Esophagus muscularis mucosa (tissue), 4 donors: ENCODE measurements around the gene KSR1. TPM values are rescaled to one million over a fixed set of nuclear protein-coding genes. Genes with fewer than 3 reads are reported as not detected.
"Not testable (repeated sequence)": the region's sequence is repeated elsewhere in the genome, so short reads cannot be mapped to it uniquely, and the experiment has no call there.

Experiments
- DNase-seq: peaks from one replicate; pipeline ENCODE4 v3.0.0-alpha.2; 2017; ENCODE audit errors: extremely low spot score
- H3K27ac ChIP-seq, 4 donors: fragments of 200-600 bp; sonication (generic); replicated peaks in 1 of 4; 1 replicate in 3 of 4; 2 replicates in 1 of 4; pipeline ENCODE4 v1.5.1; 2016 to 2019; ENCODE audit warnings: mild to moderate bottlenecking in 1 of 4
- H3K27me3 ChIP-seq, 4 donors: fragments of 200-600 bp; sonication (generic); one replicate each; pipeline versions ENCODE4 v1.5.1 to v1.6.0; 2016 to 2019
- H3K36me3 ChIP-seq, 4 donors: fragments of 200-600 bp; sonication (generic); one replicate each; pipeline ENCODE4 v1.5.1; 2016 to 2019
- H3K4me1 ChIP-seq, 4 donors: fragments of 200-600 bp; sonication (generic); one replicate each; pipeline ENCODE4 v1.5.1; 2016 to 2019
- H3K4me3 ChIP-seq, 4 donors: fragments of 200-600 bp; sonication (generic); 1 replicate in 2 of 4; 2 replicates in 2 of 4; pipeline ENCODE4 v1.5.1; 2016 to 2019; ENCODE audit warnings: mild to moderate bottlenecking in 4 of 4, moderate library complexity in 1 of 4
- H3K9me3 ChIP-seq, 4 donors: fragments of 200-600 bp; sonication (generic); 1 replicate in 3 of 4; 2 replicates in 1 of 4; pipeline ENCODE4 v1.5.1; 2016 to 2019
- EP300 ChIP-seq: sonication (generic); formaldehyde crosslinking; IDR thresholded peaks from one replicate; pipeline ENCODE4 v1.6.1; 2017; ENCODE audit warnings: antibody characterized with exemption
- POLR2A ChIP-seq: fragments of 450-650 bp; IDR thresholded peaks from one replicate; pipeline ENCODE4 v1.6.1; 2017; ENCODE audit warnings: antibody characterized with exemption, moderate library complexity, mild to moderate bottlenecking, low read depth
- POLR2AphosphoS5 ChIP-seq, 2 donors: sonication (generic); formaldehyde crosslinking; IDR thresholded peaks; one replicate each; pipeline ENCODE4 v1.6.1; 2017; ENCODE audit warnings: antibody characterized with exemption in 2 of 2
- WGBS: methylation state at CpG from one replicate; pipeline ENCODE4 v1.1.5; 2018; 5-methylcytosine and 5-hydroxymethylcytosine counted together
- intact Hi-C: fragments of 100-400 bp; cut with DNase I; formaldehyde crosslinking; loops from one replicate; pipeline ENCODE4 v1.15.1; 2023
- total RNA-seq, 4 donors: library from RNA; depleted of rRNA; stranded (reverse); fragments of >200 nt; gene quantifications; one replicate each; pipeline versions ENCODE4 v1.1.0 to v1.2.1, GENCODE V29; 2016
- TF ChIP-seq, protein P1 (sequence below), 3 experiments: fragments of 200-600 bp in 2 of 3; fragments of 450-650 bp in 1 of 3; sonication (generic) in 2 of 3; IDR thresholded peaks; one replicate each; pipeline ENCODE4 v1.5.1; 2017 to 2019; ENCODE audit warnings: antibody characterized with exemption in 3 of 3, mild to moderate bottlenecking in 2 of 3, moderate library complexity in 1 of 3

KSR1 gene
- total RNA-seq, 4 donors from 2014 or later, result 13.3 to 18.9 (median 13.7) TPM

- intact Hi-C loops, result no loop called here
- TF ChIP-seq POLR2A (no peak), EP300 (no peak), POLR2AphosphoS5 (IDR thresholded peaks at IDR 0.05) (no peak)
- TF ChIP-seq, protein P1, sequence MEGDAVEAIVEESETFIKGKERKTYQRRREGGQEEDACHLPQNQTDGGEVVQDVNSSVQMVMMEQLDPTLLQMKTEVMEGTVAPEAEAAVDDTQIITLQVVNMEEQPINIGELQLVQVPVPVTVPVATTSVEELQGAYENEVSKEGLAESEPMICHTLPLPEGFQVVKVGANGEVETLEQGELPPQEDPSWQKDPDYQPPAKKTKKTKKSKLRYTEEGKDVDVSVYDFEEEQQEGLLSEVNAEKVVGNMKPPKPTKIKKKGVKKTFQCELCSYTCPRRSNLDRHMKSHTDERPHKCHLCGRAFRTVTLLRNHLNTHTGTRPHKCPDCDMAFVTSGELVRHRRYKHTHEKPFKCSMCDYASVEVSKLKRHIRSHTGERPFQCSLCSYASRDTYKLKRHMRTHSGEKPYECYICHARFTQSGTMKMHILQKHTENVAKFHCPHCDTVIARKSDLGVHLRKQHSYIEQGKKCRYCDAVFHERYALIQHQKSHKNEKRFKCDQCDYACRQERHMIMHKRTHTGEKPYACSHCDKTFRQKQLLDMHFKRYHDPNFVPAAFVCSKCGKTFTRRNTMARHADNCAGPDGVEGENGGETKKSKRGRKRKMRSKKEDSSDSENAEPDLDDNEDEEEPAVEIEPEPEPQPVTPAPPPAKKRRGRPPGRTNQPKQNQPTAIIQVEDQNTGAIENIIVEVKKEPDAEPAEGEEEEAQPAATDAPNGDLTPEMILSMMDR (IDR thresholded peaks at IDR 0.05), result no peak
- Histone ChIP-seq H3K27ac (no peak overlapping the region), H3K27me3 (peaks cover 0 to 1% (median 0%) of the 10 kb centered on the region in 4 donors), H3K36me3 (no peaks in the 10 kb centered on the region), H3K9me3 (no peaks in the 10 kb centered on the region), H3K4me3 (no peak overlapping the region), H3K4me1 (no peaks in the 10 kb centered on the region)
- no peak for DNase-seq
- 97% methylated on average over 3 of the region's 4 CpGs for WGBS
Measured at GRCh38 chr17:27665549-27665948, 209.3 kb downstream of the KSR1 start.

DNA sequence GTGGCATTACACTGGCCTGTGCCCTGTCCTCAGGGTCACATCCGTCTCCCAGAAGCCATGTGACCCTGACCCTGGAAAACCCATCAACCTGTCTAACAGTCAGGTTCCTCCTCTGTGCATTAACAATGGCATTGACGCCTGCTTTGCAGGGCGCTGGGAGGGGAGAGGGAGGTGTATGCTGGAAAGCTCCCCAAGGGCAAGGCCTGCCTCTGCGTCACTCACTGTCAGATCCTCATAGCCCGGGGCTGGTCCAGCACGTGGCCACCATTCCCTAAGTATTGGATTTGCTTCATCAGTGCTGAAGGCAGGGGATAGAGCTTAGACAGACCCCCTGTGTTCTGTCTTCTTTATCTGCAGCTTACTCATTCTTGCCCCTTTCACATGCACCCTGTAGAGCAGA is 210.0 kb downstream of the KSR1 start:
- not testable (repeated sequence) for DNase-seq

DNA sequence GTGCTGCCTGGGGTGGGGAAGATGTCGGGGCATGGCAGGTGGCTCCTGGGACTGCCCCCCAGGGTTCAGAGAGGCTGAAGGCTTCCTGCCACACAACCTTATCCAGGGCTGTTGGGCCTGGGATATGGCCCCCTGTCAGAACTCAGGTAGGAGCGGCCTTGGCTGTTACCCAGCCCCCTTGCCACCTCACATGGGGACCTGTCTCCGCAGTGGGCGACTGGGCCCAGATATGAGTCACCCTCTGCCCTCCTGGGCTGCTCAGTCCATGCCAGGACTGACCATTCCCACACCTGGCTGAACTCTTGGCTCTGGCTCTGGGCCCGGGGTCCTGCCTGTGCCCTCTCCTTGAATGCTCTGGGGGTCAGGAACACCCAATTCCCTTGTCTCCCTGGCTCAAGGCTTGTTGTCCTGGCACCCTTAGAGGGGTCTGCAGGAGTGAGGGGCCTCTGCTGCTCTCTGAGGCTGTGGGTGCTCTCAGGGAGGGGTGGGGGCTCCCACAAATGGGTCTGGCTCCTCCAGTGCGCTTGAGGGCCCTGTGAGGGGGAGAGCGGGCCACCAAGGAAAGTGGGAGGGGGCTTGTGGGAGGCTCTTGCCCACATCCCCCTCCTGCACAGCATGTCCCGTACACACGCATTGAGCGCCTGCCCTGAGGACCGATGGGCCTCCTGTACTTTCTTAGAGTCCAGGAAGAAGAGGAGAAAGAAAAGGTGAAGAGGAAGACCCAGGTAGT is 210.7 kb downstream of the KSR1 start:
- no peaks in the 10 kb centered on the region for H3K4me1 ChIP-seq
- TF ChIP-seq POLR2AphosphoS5 (IDR thresholded peaks at IDR 0.05) (no peak), EP300 (no peak), POLR2A (no peak)
- TF ChIP-seq, protein P1 (IDR thresholded peaks at IDR 0.05), result no peak
- no peak overlapping the region for H3K4me3 ChIP-seq
- WGBS, result 85% methylated on average over 9 of the region's 11 CpGs
- intact Hi-C loops, result no loop called here
- H3K9me3 ChIP-seq, result no peaks in the 10 kb centered on the region
- H3K27me3 ChIP-seq, result peaks cover 0 to 3% (median 0%) of the 10 kb centered on the region in 4 donors
- H3K36me3 ChIP-seq, result no peaks in the 10 kb centered on the region
- H3K27ac ChIP-seq, result no peak overlapping the region
- DNase-seq, result no peak

More for the DNA sequence above, 210.0 kb downstream of the KSR1 start:
- H3K27me3 ChIP-seq, H3K36me3 ChIP-seq, H3K27ac ChIP-seq, H3K9me3 ChIP-seq, H3K4me3 ChIP-seq, intact Hi-C loops, H3K4me1 ChIP-seq: not testable (repeated sequence)
- 79% methylated on average over 6 of the region's 6 CpGs for WGBS

GRCh38 chr17:27667656-27668487 is 211.6 kb downstream of the KSR1 start:
- no peak for TF ChIP-seq POLR2A
- TF ChIP-seq EP300, result no peak
- TF ChIP-seq, protein P1 (IDR thresholded peaks at IDR 0.05), result no peak
- TF ChIP-seq POLR2AphosphoS5 (IDR thresholded peaks at IDR 0.05), result no peak
- no peaks in the 10 kb centered on the region for H3K9me3 ChIP-seq
- DNase-seq, result no peak
- intact Hi-C loops, result no loop called here
- H3K36me3 ChIP-seq, result no peaks in the 10 kb centered on the region
- WGBS, result 90% methylated on average over 3 of the region's 12 CpGs
- peaks cover 0 to 3% (median 0%) of the 10 kb centered on the region in 4 donors for H3K27me3 ChIP-seq
- no peaks in the 10 kb centered on the region for H3K4me1 ChIP-seq
- H3K4me3 ChIP-seq, result no peak overlapping the region
- no peak overlapping the region for H3K27ac ChIP-seq

DNA sequence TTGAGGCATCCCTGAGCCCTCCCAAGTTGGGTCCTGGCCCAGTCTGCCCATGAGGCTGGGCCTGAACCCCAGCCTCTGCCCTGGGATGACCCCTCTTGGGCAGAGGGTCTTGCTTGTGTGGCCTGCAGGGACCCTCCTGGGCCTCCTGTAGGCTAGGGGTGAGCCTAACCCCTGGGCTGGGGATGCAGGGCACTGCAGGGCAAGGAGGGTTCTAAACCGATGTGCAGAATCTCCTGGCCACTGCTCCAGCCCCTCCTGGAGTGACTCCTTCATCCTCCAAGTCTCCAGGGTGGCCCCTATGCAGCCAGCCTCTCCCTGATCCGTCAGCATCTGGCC is 212.2 kb downstream of the KSR1 start:
- H3K27ac ChIP-seq, result no peak overlapping the region
- no peak for TF ChIP-seq POLR2AphosphoS5 (IDR thresholded peaks at IDR 0.05)
- TF ChIP-seq, protein P1 (IDR thresholded peaks at IDR 0.05), result no peak
- no peak for TF ChIP-seq EP300
- no peak for TF ChIP-seq POLR2A
- DNase-seq, result no peak
- H3K9me3 ChIP-seq, result no peaks in the 10 kb centered on the region
- 88% methylated on average over 2 of the region's 2 CpGs for WGBS
- H3K4me3 ChIP-seq, result no peak overlapping the region
- no peaks in the 10 kb centered on the region for H3K36me3 ChIP-seq
- peaks cover 0 to 3% (median 0%) of the 10 kb centered on the region in 4 donors for H3K27me3 ChIP-seq
- intact Hi-C loops, result no loop called here
- no peaks in the 10 kb centered on the region for H3K4me1 ChIP-seq
